ENCODE results near the gene CEACAM19. TPM values are rescaled to one million over a fixed set of nuclear protein-coding genes. Genes with fewer than 3 reads are reported as not detected.

CEACAM19 gene
- total and polyA plus RNA-seq, 10 of the 15 experiments (the other 5 are each of a cell fraction or from before 2014, with no cell fraction given) = 0.13 to 0.31 (median 0.17) TPM; not detected in 4

GRCh38 chr19:44732235-44733014 is 61.1 kb downstream of the CEACAM19 start:
- no peak for FAIRE-seq
- intact Hi-C loops (cut with micrococcal nuclease; ENCODE audit: unreplicated experiment) (no loop called here), in situ Hi-C loops (cut with MboI) (no loop called here)
- 74% methylated on average over 11 of the region's 11 CpGs for WGBS (ENCODE audit: insufficient coverage, insufficient replicate concordance, low lambda C conversion rate, missing lambda C conversion rate)
- Histone ChIP-seq H3K4me3 (no peak overlapping the region), H2AFZ (ENCODE audit: control insufficient read depth, low read depth, low read length) (no peak overlapping the region), H3K9me3 (replicated peaks; ENCODE audit: control insufficient read depth, insufficient read depth, low read length) (no peaks in the 10 kb centered on the region), H3K4me1 (ENCODE audit: control insufficient read depth, insufficient read depth, low read length) (peaks cover 17% of the 10 kb centered on the region), H3K4me2 (ENCODE audit: control insufficient read depth, insufficient read depth) (no peak overlapping the region), H3K27ac (ENCODE audit: control insufficient read depth, insufficient read depth) (no peak overlapping the region), H3K36me3 (ENCODE audit: control insufficient read depth in 2 of 2, insufficient read depth in 2 of 2, low read length in 1 of 2) (no peaks in the 10 kb centered on the region), H3K27me3 (replicated peaks in 1 of 2; ENCODE audit: control insufficient read depth in 2 of 2, insufficient read depth in 2 of 2, low read length in 1 of 2) (no peaks in the 10 kb centered on the region), H3K79me2 (ENCODE audit: control insufficient read depth, insufficient read depth, low read length) (no peaks in the 10 kb centered on the region), H4K20me1 (ENCODE audit: control insufficient read depth, insufficient read depth) (no peaks in the 10 kb centered on the region), H3K9ac (ENCODE audit: control insufficient read depth, insufficient read depth, low read length) (no peak overlapping the region)
- POLR2A ChIA-PET = no interaction called here
- SMC1A ChIA-PET (ENCODE audit: uncharacterized antibody, unreplicated experiment) = interaction anchor here (0.6 to 1.3 kb wide), 5 partner anchors 8 to 51 kb away, joined by 3 to 5 read pairs (median 3); no protein-coding TSS in a partner anchor
- TF ChIP-seq YY1 (IDR thresholded peaks at IDR 0.05; ENCODE audit: low read depth, low read length) = no peak
- TF ChIP-seq WRNIP1 (IDR thresholded peaks at IDR 0.05; ENCODE audit: borderline replicate concordance, low read depth, low read length) = no peak
- no peak for TF ChIP-seq CHD2 (IDR thresholded peaks at IDR 0.05; ENCODE audit: borderline replicate concordance, low read depth, low read length)
- ATAC-seq = no peak
- RAD21 ChIA-PET (ENCODE audit: unreplicated experiment) = interaction anchor here (1.0 to 1.5 kb wide), 3 partner anchors 9 to 39 kb away, joined by 4 to 6 read pairs (median 4); no protein-coding TSS in a partner anchor
- DNase-seq (ENCODE audit: low read depth, low spot score) = no peak
- no TSS peak for BruUV-seq (replicated peaks)
- CTCF ChIA-PET = interaction anchor here (0.6 to 16.8 kb wide), 6 partner anchors 8 to 613 kb away, joined by 3 to 513 read pairs (median 6); no protein-coding TSS in a partner anchor

MicroRNAs encoded within 50 kb of the gene (microRNA counts, 767-probe panel; counts per million panel counts)
- microRNA hsa-miR-4531 = 1,936 counts per million, percentile 74 among the panel's probes with 10 or more counts

Small RNA genes within 50 kb of the gene (microRNA-seq; reads per million reads assigned to microRNA genes)
- gene MIR4531 = not detected

Small RNA genes within 50 kb of the gene (small RNA-seq; reads per million reads assigned to genes)
- not detected for gene RF00285

Other genes with a start within 250 kb of the CEACAM19 start
Only the 7 nearest of the 13 such genes appear.
- gene CEACAM20, start 141.8 kb upstream of the CEACAM19 start, total RNA-seq (2014; rRNA removed) = not detected in 2 replicates
- gene CEACAM20, start 141.8 kb upstream of the CEACAM19 start, total RNA-seq (2014; rRNA removed; fragmentation: Illumina TruSeq; extraction: Trizol) = not detected in 2 replicates
- gene CEACAM20, start 141.8 kb upstream of the CEACAM19 start, total RNA-seq (2021) = not detected in 2 replicates
- not detected in 2 replicates for gene CEACAM20, start 141.8 kb upstream of the CEACAM19 start, polyA plus RNA-seq (2011; rRNA removed)
- not detected in 2 replicates for gene CEACAM20, start 141.8 kb upstream of the CEACAM19 start, polyA plus RNA-seq (2014; fragmentation: Illumina TruSeq; extraction: Trizol)
- gene CEACAM20, start 141.8 kb upstream of the CEACAM19 start, polyA plus RNA-seq (2014; fragmentation: Nextera tagmentation; extraction: Ambion mirVana) = not detected
- not detected in 2 replicates for gene CEACAM20, start 141.8 kb upstream of the CEACAM19 start, polyA plus RNA-seq (2014; rRNA removed)
- not detected for gene CEACAM20, start 141.8 kb upstream of the CEACAM19 start, polyA plus RNA-seq (2016; fragmentation: Nextera tagmentation; extraction: Ambion mirVana)
- gene IGSF23, start 57.9 kb upstream of the CEACAM19 start, total RNA-seq (2014; rRNA removed) = not detected in 2 replicates
- gene IGSF23, start 57.9 kb upstream of the CEACAM19 start, total RNA-seq (2014; rRNA removed; fragmentation: Illumina TruSeq; extraction: Trizol) = not detected in 2 replicates
- gene IGSF23, start 57.9 kb upstream of the CEACAM19 start, total RNA-seq (2021) = not detected in 2 replicates
- gene IGSF23, start 57.9 kb upstream of the CEACAM19 start, polyA plus RNA-seq (2011; rRNA removed) = not detected in 2 replicates
- not detected in 2 replicates for gene IGSF23, start 57.9 kb upstream of the CEACAM19 start, polyA plus RNA-seq (2014; fragmentation: Illumina TruSeq; extraction: Trizol)
- gene IGSF23, start 57.9 kb upstream of the CEACAM19 start, polyA plus RNA-seq (2014; fragmentation: Nextera tagmentation; extraction: Ambion mirVana) = not detected
- gene IGSF23, start 57.9 kb upstream of the CEACAM19 start, polyA plus RNA-seq (2014; rRNA removed) = not detected in 2 replicates
- gene IGSF23, start 57.9 kb upstream of the CEACAM19 start, polyA plus RNA-seq (2016; fragmentation: Nextera tagmentation; extraction: Ambion mirVana) = not detected
- 3.7 and 4.0 TPM in 2 replicates for gene PVR, start 27.6 kb upstream of the CEACAM19 start, total RNA-seq (2014; rRNA removed)
- 1.8 and 2.7 TPM in 2 replicates for gene PVR, start 27.6 kb upstream of the CEACAM19 start, total RNA-seq (2014; rRNA removed; fragmentation: Illumina TruSeq; extraction: Trizol)
- gene PVR, start 27.6 kb upstream of the CEACAM19 start, total RNA-seq (2021) = 2.2 and 2.7 TPM in 2 replicates
- 0.03 and 0.07 TPM in 2 replicates for gene PVR, start 27.6 kb upstream of the CEACAM19 start, polyA plus RNA-seq (2011; rRNA removed)
- gene PVR, start 27.6 kb upstream of the CEACAM19 start, polyA plus RNA-seq (2014; fragmentation: Illumina TruSeq; extraction: Trizol) = 2.1 and 2.7 TPM in 2 replicates
- under 1 TPM; 0.24 to 0.56 TPM for gene PVR, start 27.6 kb upstream of the CEACAM19 start, polyA plus RNA-seq (2014; fragmentation: Nextera tagmentation; extraction: Ambion mirVana)
- gene PVR, start 27.6 kb upstream of the CEACAM19 start, polyA plus RNA-seq (2014; rRNA removed) = 2.7 and 2.9 TPM in 2 replicates
- gene PVR, start 27.6 kb upstream of the CEACAM19 start, polyA plus RNA-seq (2016; fragmentation: Nextera tagmentation; extraction: Ambion mirVana) = 1 to 10 TPM in 1 of 2 experiments, under 1 TPM in 1; 0.82 to 1.9 TPM
- not detected in 2 replicates for gene CEACAM16, start 27.7 kb downstream of the CEACAM19 start, total RNA-seq (2014; rRNA removed)
- gene CEACAM16, start 27.7 kb downstream of the CEACAM19 start, total RNA-seq (2014; rRNA removed; fragmentation: Illumina TruSeq; extraction: Trizol) = not detected in 2 replicates
- gene CEACAM16, start 27.7 kb downstream of the CEACAM19 start, total RNA-seq (2021) = not detected in 2 replicates
- not detected in 2 replicates for gene CEACAM16, start 27.7 kb downstream of the CEACAM19 start, polyA plus RNA-seq (2011; rRNA removed)
- not detected in 2 replicates for gene CEACAM16, start 27.7 kb downstream of the CEACAM19 start, polyA plus RNA-seq (2014; fragmentation: Illumina TruSeq; extraction: Trizol)
- gene CEACAM16, start 27.7 kb downstream of the CEACAM19 start, polyA plus RNA-seq (2014; fragmentation: Nextera tagmentation; extraction: Ambion mirVana) = not detected
- not detected in 2 replicates for gene CEACAM16, start 27.7 kb downstream of the CEACAM19 start, polyA plus RNA-seq (2014; rRNA removed)
- gene CEACAM16, start 27.7 kb downstream of the CEACAM19 start, polyA plus RNA-seq (2016; fragmentation: Nextera tagmentation; extraction: Ambion mirVana) = not detected
- 5.2 and 6.5 TPM in 2 replicates for gene BCL3, start 77.2 kb downstream of the CEACAM19 start, total RNA-seq (2014; rRNA removed)
- 1.7 and 2.0 TPM in 2 replicates for gene BCL3, start 77.2 kb downstream of the CEACAM19 start, total RNA-seq (2014; rRNA removed; fragmentation: Illumina TruSeq; extraction: Trizol)
- 22.7 and 26.4 TPM in 2 replicates for gene BCL3, start 77.2 kb downstream of the CEACAM19 start, total RNA-seq (2021)
- gene BCL3, start 77.2 kb downstream of the CEACAM19 start, polyA plus RNA-seq (2011; rRNA removed) = 1.7 and 2.3 TPM in 2 replicates
- 1.0 and 4.9 TPM in 2 replicates for gene BCL3, start 77.2 kb downstream of the CEACAM19 start, polyA plus RNA-seq (2014; fragmentation: Illumina TruSeq; extraction: Trizol)
- gene BCL3, start 77.2 kb downstream of the CEACAM19 start, polyA plus RNA-seq (2014; fragmentation: Nextera tagmentation; extraction: Ambion mirVana) = 1 to 10 TPM in 1 of 2 experiments, under 1 TPM in 1; 0.55 to 1.1 TPM
- gene BCL3, start 77.2 kb downstream of the CEACAM19 start, polyA plus RNA-seq (2014; rRNA removed) = 19.2 and 25.5 TPM in 2 replicates
- gene BCL3, start 77.2 kb downstream of the CEACAM19 start, polyA plus RNA-seq (2016; fragmentation: Nextera tagmentation; extraction: Ambion mirVana) = 10 to 100 TPM in 1 of 2 experiments, 1 to 10 TPM in 1; 2.3 to 17.6 TPM
- gene CBLC, start 106.4 kb downstream of the CEACAM19 start, total RNA-seq (2014; rRNA removed) = not detected in 2 replicates
- gene CBLC, start 106.4 kb downstream of the CEACAM19 start, total RNA-seq (2014; rRNA removed; fragmentation: Illumina TruSeq; extraction: Trizol) = not detected in 2 replicates
- 0.19 TPM in 1 of 2 replicates, not detected in the other for gene CBLC, start 106.4 kb downstream of the CEACAM19 start, total RNA-seq (2021)
- not detected in 2 replicates for gene CBLC, start 106.4 kb downstream of the CEACAM19 start, polyA plus RNA-seq (2011; rRNA removed)
- gene CBLC, start 106.4 kb downstream of the CEACAM19 start, polyA plus RNA-seq (2014; fragmentation: Illumina TruSeq; extraction: Trizol) = not detected in 2 replicates
- not detected for gene CBLC, start 106.4 kb downstream of the CEACAM19 start, polyA plus RNA-seq (2014; fragmentation: Nextera tagmentation; extraction: Ambion mirVana)
- gene CBLC, start 106.4 kb downstream of the CEACAM19 start, polyA plus RNA-seq (2014; rRNA removed) = not detected in 2 replicates
- gene CBLC, start 106.4 kb downstream of the CEACAM19 start, polyA plus RNA-seq (2016; fragmentation: Nextera tagmentation; extraction: Ambion mirVana) = not detected
- gene BCAM, start 137.6 kb downstream of the CEACAM19 start, total RNA-seq (2014; rRNA removed) = not detected in 2 replicates
- not detected in 2 replicates for gene BCAM, start 137.6 kb downstream of the CEACAM19 start, total RNA-seq (2014; rRNA removed; fragmentation: Illumina TruSeq; extraction: Trizol)
- gene BCAM, start 137.6 kb downstream of the CEACAM19 start, total RNA-seq (2021) = 0.29 and 0.64 TPM in 2 replicates
- gene BCAM, start 137.6 kb downstream of the CEACAM19 start, polyA plus RNA-seq (2011; rRNA removed) = not detected in 2 replicates
- not detected in 2 replicates for gene BCAM, start 137.6 kb downstream of the CEACAM19 start, polyA plus RNA-seq (2014; fragmentation: Illumina TruSeq; extraction: Trizol)
- not detected for gene BCAM, start 137.6 kb downstream of the CEACAM19 start, polyA plus RNA-seq (2014; fragmentation: Nextera tagmentation; extraction: Ambion mirVana)
- not detected in 2 replicates for gene BCAM, start 137.6 kb downstream of the CEACAM19 start, polyA plus RNA-seq (2014; rRNA removed)
- under 1 TPM in 1 of 2 experiments, not detected in 1; 0.10 TPM for gene BCAM, start 137.6 kb downstream of the CEACAM19 start, polyA plus RNA-seq (2016; fragmentation: Nextera tagmentation; extraction: Ambion mirVana)